Measurements from ENCODE around the gene ELF1.
"Not testable (repeated sequence)": the region's sequence is repeated elsewhere in the genome, so short reads cannot be mapped to it uniquely, and the experiment has no call there.

Gene ELF1

DNA sequence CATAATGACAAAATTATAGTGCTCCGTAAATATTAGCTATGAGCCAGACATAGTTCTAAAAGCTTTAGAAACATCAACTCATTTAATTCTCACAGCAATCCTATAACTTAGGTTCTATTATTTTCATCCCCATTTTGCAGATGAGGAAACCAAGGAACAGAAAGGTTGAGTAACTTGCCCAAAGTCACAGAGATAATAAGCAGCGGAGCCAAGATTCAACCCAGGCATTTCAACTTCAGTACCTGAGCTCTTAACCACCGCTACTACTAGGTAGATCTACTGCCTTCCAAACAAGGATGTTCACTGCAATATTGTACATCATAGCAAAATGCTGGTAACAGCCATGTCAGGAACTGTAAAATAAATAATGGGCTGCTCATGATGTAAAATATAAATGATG lies 39.9 kb downstream of the ELF1 start:
- no peak overlapping the region for H3K4me3 ChIP-seq (ENCODE audit: low read depth, low read length)
- in situ Hi-C loops (cut with HindIII; ENCODE audit: low sequenced_read_pairs) = no loop called here

DNA sequence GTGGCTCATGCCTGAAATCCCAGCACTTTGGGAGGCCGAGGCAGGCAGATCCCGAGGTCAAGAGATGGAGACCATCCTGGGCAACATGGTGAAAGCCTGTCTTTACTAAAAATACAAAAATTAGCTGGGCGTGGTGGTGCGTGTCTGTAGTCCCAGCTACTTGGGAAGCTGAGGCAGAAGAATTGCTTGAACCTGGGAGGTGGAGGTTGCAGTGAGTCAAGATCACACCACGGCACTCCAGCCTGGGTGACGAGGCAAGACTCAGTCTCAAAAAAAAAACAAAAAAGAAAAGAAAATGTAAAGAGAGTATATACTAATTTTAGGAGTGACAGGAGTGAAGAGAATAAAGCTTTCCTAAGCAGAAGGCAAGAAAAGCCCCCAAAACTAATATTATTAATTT lies 41.0 kb downstream of the ELF1 start:
- H3K4me3 ChIP-seq (ENCODE audit: low read depth, low read length); DNase-seq (ENCODE audit: low read depth, low spot score); in situ Hi-C loops (cut with HindIII; ENCODE audit: low sequenced_read_pairs): not testable (repeated sequence)

More for the DNA sequence above, 39.9 kb downstream of the ELF1 start:
- TF ChIP-seq, protein P1, sequence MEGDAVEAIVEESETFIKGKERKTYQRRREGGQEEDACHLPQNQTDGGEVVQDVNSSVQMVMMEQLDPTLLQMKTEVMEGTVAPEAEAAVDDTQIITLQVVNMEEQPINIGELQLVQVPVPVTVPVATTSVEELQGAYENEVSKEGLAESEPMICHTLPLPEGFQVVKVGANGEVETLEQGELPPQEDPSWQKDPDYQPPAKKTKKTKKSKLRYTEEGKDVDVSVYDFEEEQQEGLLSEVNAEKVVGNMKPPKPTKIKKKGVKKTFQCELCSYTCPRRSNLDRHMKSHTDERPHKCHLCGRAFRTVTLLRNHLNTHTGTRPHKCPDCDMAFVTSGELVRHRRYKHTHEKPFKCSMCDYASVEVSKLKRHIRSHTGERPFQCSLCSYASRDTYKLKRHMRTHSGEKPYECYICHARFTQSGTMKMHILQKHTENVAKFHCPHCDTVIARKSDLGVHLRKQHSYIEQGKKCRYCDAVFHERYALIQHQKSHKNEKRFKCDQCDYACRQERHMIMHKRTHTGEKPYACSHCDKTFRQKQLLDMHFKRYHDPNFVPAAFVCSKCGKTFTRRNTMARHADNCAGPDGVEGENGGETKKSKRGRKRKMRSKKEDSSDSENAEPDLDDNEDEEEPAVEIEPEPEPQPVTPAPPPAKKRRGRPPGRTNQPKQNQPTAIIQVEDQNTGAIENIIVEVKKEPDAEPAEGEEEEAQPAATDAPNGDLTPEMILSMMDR (IDR thresholded peaks at IDR 0.05; ENCODE audit: low read depth, low read length) = no peak
- DNase-seq (ENCODE audit: low read depth, low spot score) = no peak

DNA sequence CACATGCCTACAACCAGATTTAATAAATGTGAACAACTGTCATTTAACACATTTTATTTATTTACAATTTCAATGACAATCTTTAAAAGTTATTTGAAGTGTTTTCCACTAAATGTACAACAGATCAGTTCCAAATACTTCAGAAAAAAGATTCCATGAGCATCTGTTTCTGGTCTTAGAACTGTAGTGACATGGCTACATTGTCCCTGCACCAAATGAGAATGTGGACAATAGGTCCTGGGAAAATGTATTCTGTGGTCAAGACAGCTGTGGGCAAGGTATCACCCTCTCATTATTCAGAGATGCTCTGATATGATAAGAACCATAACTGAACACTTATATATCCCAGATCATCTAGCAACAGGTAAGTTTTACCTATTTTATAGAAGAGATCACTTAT lies 43.7 kb downstream of the ELF1 start:
- H3K4me3 ChIP-seq (ENCODE audit: low read depth, low read length) = no peak overlapping the region
- in situ Hi-C loops (cut with HindIII; ENCODE audit: low sequenced_read_pairs) = no loop called here

DNA sequence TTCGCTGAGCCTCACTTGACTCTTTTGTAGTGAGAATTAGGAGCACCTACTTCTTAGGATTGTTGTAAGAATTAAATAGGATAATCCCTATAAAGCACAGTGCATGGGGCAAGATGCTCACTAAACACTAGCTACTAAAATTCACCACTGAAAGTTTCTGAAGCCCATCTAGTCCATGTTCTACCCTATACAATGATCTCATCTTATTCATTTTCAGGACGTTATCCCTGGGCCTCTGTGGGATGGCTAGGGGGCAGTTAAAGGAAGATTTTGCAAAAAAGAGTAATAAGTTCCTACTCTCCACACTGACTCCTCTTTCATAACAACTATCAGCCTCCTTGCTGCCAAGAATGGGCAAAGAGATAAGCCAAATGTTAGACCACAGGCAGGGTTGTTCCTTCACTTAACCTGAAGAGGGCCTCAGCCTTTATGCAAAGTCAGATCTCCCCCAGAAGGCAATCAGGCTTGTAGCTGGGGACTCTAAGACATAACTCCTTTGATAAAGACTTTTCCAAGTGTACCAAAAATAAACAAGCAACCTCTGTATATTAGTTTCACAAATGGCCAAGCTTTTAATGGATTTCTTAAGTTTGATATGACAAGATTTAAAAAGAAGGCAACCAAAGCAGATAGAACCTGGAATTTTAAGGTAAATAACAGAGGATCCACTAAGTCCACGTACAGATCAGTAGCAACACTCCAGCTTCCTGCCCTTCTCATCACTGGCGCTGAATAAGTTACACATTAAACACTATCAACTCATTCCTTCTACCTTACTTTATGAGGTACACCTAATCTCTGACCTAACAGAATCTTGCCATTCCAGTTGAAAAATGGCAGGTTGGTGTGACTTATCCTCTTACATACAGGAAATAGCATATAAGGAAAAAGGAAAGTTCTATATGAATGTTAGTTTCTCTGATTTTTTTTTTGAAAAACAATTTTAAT lies 44.4 kb downstream of the ELF1 start:
- in situ Hi-C loops (cut with HindIII; ENCODE audit: low sequenced_read_pairs) = no loop called here
- TF ChIP-seq, protein P1 (IDR thresholded peaks at IDR 0.05; ENCODE audit: low read depth, low read length) = peak; percentile 50
- DNase-seq (ENCODE audit: low read depth, low spot score) = peak; percentile 30

More for the DNA sequence above, 43.7 kb downstream of the ELF1 start:
- TF ChIP-seq, protein P1 (IDR thresholded peaks at IDR 0.05; ENCODE audit: low read depth, low read length) = no peak
- DNase-seq (ENCODE audit: low read depth, low spot score) = no peak

DNA sequence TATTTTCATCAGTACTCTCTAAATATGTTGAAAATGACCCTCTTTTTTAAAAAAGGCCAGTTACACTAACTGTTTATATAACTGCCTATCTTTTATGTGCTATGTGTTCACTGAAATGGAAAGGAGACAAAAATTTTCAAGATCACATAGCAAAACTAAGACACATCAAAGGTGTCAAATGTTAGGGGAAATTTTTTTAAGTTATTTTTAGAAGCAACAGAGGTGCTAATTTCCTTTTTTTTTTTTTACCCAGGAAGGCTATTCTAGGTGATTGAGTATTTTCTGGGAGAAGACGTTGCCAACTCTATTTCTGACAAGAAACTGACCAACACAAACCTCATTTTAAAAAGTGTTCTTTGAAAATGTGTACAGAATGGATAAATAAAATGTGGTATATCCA lies 45.7 kb downstream of the ELF1 start:
- in situ Hi-C loops (cut with HindIII; ENCODE audit: low sequenced_read_pairs) = no loop called here
- TF ChIP-seq, protein P1 (IDR thresholded peaks at IDR 0.05; ENCODE audit: low read depth, low read length) = no peak
- DNase-seq (ENCODE audit: low read depth, low spot score) = no peak
- H3K4me3 ChIP-seq (ENCODE audit: low read depth, low read length) = no peak overlapping the region

More for the DNA sequence above, 44.4 kb downstream of the ELF1 start:
- no peak overlapping the region for H3K4me3 ChIP-seq (ENCODE audit: low read depth, low read length)

DNA sequence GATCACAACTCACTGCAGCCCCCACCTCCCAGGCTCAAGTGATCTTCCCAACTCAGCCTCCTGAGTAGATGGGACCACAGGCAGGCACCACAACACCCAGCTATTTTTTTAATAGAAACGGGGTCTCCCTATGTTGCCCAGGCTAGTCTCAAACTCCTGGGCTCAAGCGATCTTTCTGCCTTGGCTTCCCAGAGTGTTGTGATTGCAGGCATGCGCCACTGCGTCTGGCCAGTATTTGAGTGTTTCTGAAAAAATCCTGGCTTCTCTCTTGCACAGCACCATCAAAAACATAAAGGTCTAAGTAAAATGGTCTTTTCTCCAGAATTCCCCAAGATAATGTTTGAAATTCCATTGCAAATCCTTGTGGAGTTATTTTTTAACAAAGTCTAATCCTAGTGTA lies 47.8 kb downstream of the ELF1 start:
- DNase-seq (ENCODE audit: low read depth, low spot score) = no peak
- in situ Hi-C loops (cut with HindIII; ENCODE audit: low sequenced_read_pairs) = no loop called here
- no peak overlapping the region for H3K4me3 ChIP-seq (ENCODE audit: low read depth, low read length)
- TF ChIP-seq, protein P1 (IDR thresholded peaks at IDR 0.05; ENCODE audit: low read depth, low read length) = no peak

DNA sequence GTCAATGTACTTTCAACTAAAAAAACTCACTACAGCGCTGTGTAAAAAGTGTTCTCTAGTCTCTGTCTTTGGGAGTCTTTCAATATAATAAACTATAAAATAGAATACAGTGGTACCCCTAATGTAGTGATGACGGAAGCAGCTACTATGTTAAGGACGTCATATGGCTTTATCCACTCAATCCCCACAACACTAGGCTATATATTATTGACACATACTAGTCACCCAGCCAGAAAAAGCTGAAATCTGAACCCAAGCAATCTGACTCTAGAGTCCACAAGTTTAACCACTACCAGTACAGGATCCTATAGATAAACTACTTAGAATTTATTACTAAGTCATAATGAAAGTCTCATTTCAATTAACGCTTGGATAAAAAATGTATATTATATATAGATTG lies 48.3 kb downstream of the ELF1 start:
- TF ChIP-seq, protein P1 (IDR thresholded peaks at IDR 0.05; ENCODE audit: low read depth, low read length) = no peak
- in situ Hi-C loops (cut with HindIII; ENCODE audit: low sequenced_read_pairs) = no loop called here
- no peak for DNase-seq (ENCODE audit: low read depth, low spot score)
- no peak overlapping the region for H3K4me3 ChIP-seq (ENCODE audit: low read depth, low read length)
